CD4-positive, alpha-beta T cell treated with Interleukin-1 beta for 1 hour (primary cell): ENCODE results near the gene KISS1R.
A peak's percentile ranks its signal among the peaks of the same experiment; 100 is the strongest.

Experiments used
- DNase-seq, 2 donors: peaks; one replicate each; pipeline ENCODE4 v3.0.0-alpha.2; 2020 to 2022

KISS1R gene

GRCh38 chr19:882871-883497 lies 34.1 kb upstream of the KISS1R start:
- DNase-seq: no peak

GRCh38 chr19:883661-884211 lies 33.4 kb upstream of the KISS1R start:
- DNase-seq: no peak

- no peak for DNase-seq
These were observed 32.5 kb upstream of the KISS1R start for GRCh38 chr19:884420-885211.

GRCh38 chr19:885536-886224 lies 31.5 kb upstream of the KISS1R start:
- DNase-seq: no peak

GRCh38 chr19:887072-887471 lies 30.1 kb upstream of the KISS1R start:
- DNase-seq: no peak

GRCh38 chr19:887599-887998 lies 29.5 kb upstream of the KISS1R start:
- DNase-seq: no peak

- peak in 1 of 2 donors; percentile 71 for DNase-seq
These were observed 28.4 kb upstream of the KISS1R start for GRCh38 chr19:888581-889385.

GRCh38 chr19:889662-890295 lies 27.4 kb upstream of the KISS1R start:
- no peak for DNase-seq

GRCh38 chr19:890831-891230 lies 26.3 kb upstream of the KISS1R start:
- no peak for DNase-seq

GRCh38 chr19:891421-892200 lies 25.5 kb upstream of the KISS1R start:
- peak in 1 of 2 donors; percentile 38 for DNase-seq

- DNase-seq: no peak
These were observed 24.8 kb upstream of the KISS1R start for GRCh38 chr19:892243-892893.

- peak; percentile 93 for DNase-seq
These were observed 24.0 kb upstream of the KISS1R start, which contains the start of the genes MED16 and RNU6-9 for GRCh38 chr19:892894-893689. MED16 (minus strand) TSS chr19:893187; CDS start chr19:891131, 2,056 bp downstream. RNU6-9 (plus strand) TSS chr19:893484.

GRCh38 chr19:896434-896833 lies 20.7 kb upstream of the KISS1R start:
- DNase-seq: no peak

- DNase-seq: no peak
These were observed 20.1 kb upstream of the KISS1R start for GRCh38 chr19:896999-897398.

- DNase-seq: no peak
These were observed 19.6 kb upstream of the KISS1R start for GRCh38 chr19:897442-898039.

GRCh38 chr19:898663-899062 lies 18.5 kb upstream of the KISS1R start:
- peak in 1 of 2 donors; percentile 63 for DNase-seq

GRCh38 chr19:899336-900042 lies 17.6 kb upstream of the KISS1R start:
- no peak for DNase-seq

GRCh38 chr19:900043-900301 lies 17.2 kb upstream of the KISS1R start:
- DNase-seq: no peak
